Measurements from ENCODE around the gene IRAK2. TPM values are rescaled to one million over a fixed set of nuclear protein-coding genes. Genes with fewer than 3 reads are reported as not detected.
A peak's percentile ranks its signal among the peaks of the same experiment; 100 is the strongest.

The IRAK2 gene
- polyA plus RNA-seq, 3 donors = 0.78 to 2.0 (median 1.5) TPM

GRCh38 chr3:10185804-10186762, 21.4 kb downstream of the IRAK2 start:
- Mint-ChIP-seq H3K27ac (peak overlapping the region in 4 of 7 donors; percentile 14 to 75 (median 28)), H3K9me3 (peaks cover 0 to 1% (median 0%) of the 10 kb centered on the region in 7 donors), H3K4me1 (peaks cover 66% of the 10 kb centered on the region), H3K27me3 (ENCODE audit: low read depth in 3 of 3) (peaks cover 0 to 4% (median 0%) of the 10 kb centered on the region in 3 donors), H3K36me3 (peaks cover 2 to 8% of the 10 kb centered on the region in 2 donors), H3K4me3 (no peak overlapping the region)
- TF ChIP-seq CTCF (IDR thresholded peaks at IDR 0.05) = no peak
- Histone ChIP-seq H3K9me3 (replicated peaks in 1 of 2; ENCODE audit: control insufficient read depth in 1 of 2, insufficient read depth in 1 of 2, low read length in 2 of 2) (no peaks in the 10 kb centered on the region), H3K27ac (ENCODE audit: low read depth in 1 of 2, low read length in 2 of 2) (no peak overlapping the region), H3K36me3 (replicated peaks in 1 of 2; ENCODE audit: control insufficient read depth in 1 of 2, insufficient read depth in 2 of 2, low read length in 2 of 2) (no peaks in the 10 kb centered on the region), H3K9ac (ENCODE audit: insufficient read depth, low read length, poor library complexity, severe bottlenecking) (no peak overlapping the region), H3K4me1 (ENCODE audit: control insufficient read depth in 1 of 2, insufficient read depth in 2 of 2, low read length in 2 of 2) (peaks cover 50 to 56% of the 10 kb centered on the region in 2 donors), H3K4me2 (replicated peaks; ENCODE audit: extremely low read depth, low read length, poor library complexity, severe bottlenecking) (no peak overlapping the region), H3K4me3 (replicated peaks in 1 of 3; ENCODE audit: low read depth in 2 of 3, low read length in 3 of 3) (no peak overlapping the region), H4K20me1 (ENCODE audit: insufficient read depth, low read length) (no peaks in the 10 kb centered on the region), H3K79me2 (ENCODE audit: insufficient read depth, low read length) (no peaks in the 10 kb centered on the region), H2AFZ (ENCODE audit: insufficient read depth, low read depth, low read length, poor library complexity, severe bottlenecking) (no peak overlapping the region), H3K27me3 (ENCODE audit: control insufficient read depth in 2 of 2, insufficient read depth in 2 of 2, low read length in 2 of 2) (no peaks in the 10 kb centered on the region)
- intact Hi-C loops (cut with micrococcal nuclease) = no loop called here
- no peak for DNase-seq
- WGBS (ENCODE audit: insufficient coverage) = 13% methylated on average over 1 of the region's 12 CpGs

GRCh38 chr3:10187290-10187876, 22.7 kb downstream of the IRAK2 start:
- no peak for TF ChIP-seq CTCF (IDR thresholded peaks at IDR 0.05)
- Histone ChIP-seq H3K4me2 (replicated peaks; ENCODE audit: extremely low read depth, low read length, poor library complexity, severe bottlenecking) (no peak overlapping the region), H3K9ac (ENCODE audit: insufficient read depth, low read length, poor library complexity, severe bottlenecking) (no peak overlapping the region), H3K36me3 (replicated peaks in 1 of 2; ENCODE audit: control insufficient read depth in 1 of 2, insufficient read depth in 2 of 2, low read length in 2 of 2) (no peaks in the 10 kb centered on the region), H3K9me3 (replicated peaks in 1 of 2; ENCODE audit: control insufficient read depth in 1 of 2, insufficient read depth in 1 of 2, low read length in 2 of 2) (no peaks in the 10 kb centered on the region), H3K79me2 (ENCODE audit: insufficient read depth, low read length) (no peaks in the 10 kb centered on the region), H3K4me1 (ENCODE audit: control insufficient read depth in 1 of 2, insufficient read depth in 2 of 2, low read length in 2 of 2) (peaks cover 62 to 63% of the 10 kb centered on the region in 2 donors), H3K4me3 (replicated peaks in 1 of 3; ENCODE audit: low read depth in 2 of 3, low read length in 3 of 3) (no peak overlapping the region), H3K27ac (ENCODE audit: low read depth in 1 of 2, low read length in 2 of 2) (peak overlapping the region in 1 of 2 donors; percentile 1), H4K20me1 (ENCODE audit: insufficient read depth, low read length) (no peaks in the 10 kb centered on the region), H2AFZ (ENCODE audit: insufficient read depth, low read depth, low read length, poor library complexity, severe bottlenecking) (peak overlapping the region; percentile 27), H3K27me3 (ENCODE audit: control insufficient read depth in 2 of 2, insufficient read depth in 2 of 2, low read length in 2 of 2) (no peaks in the 10 kb centered on the region)
- Mint-ChIP-seq H3K9me3 (peaks cover 0 to 1% (median 0%) of the 10 kb centered on the region in 7 donors), H3K4me1 (peaks cover 70% of the 10 kb centered on the region), H3K36me3 (peaks cover 0 to 11% of the 10 kb centered on the region in 2 donors), H3K27ac (peak overlapping the region in 6 of 7 donors; percentile 51 to 92 (median 62)), H3K4me3 (peak overlapping the region in 1 of 2 donors; percentile 22), H3K27me3 (ENCODE audit: low read depth in 3 of 3) (peaks cover 0 to 5% (median 0%) of the 10 kb centered on the region in 3 donors)
- 89% methylated on average over 3 of the region's 4 CpGs for WGBS (ENCODE audit: insufficient coverage)
- intact Hi-C loops (cut with micrococcal nuclease) = no loop called here
- peak in 1 of 3 donors; percentile 53 for DNase-seq

Measured in CD14-positive monocyte (primary cell).